SK-N-SH (cell line): ENCODE results near the gene ISX.

ENCODE experiments used
- CTCF ChIP-seq: fragments of 200-600 bp; sonication (generic); IDR thresholded peaks from 2 replicates; pipeline ENCODE4 v1.6.1; 2017; ENCODE audit warnings: antibody characterized with exemption, mild to moderate bottlenecking, moderate library complexity
- ELF1 ChIP-seq: IDR thresholded peaks from 2 replicates; pipeline ENCODE4 v1.4.0; 2012
- EZH2phosphoT487 ChIP-seq: fragments of 200-600 bp; sonication (generic); IDR thresholded peaks from 2 replicates; pipeline ENCODE4 v1.6.1; 2017; ENCODE audit warnings: low read depth, mixed run types, mild to moderate bottlenecking, antibody characterized with exemption, moderate library complexity, borderline replicate concordance
- GABPA ChIP-seq: IDR thresholded peaks from 2 replicates; pipeline ENCODE4 v1.4.0; 2012; ENCODE audit warnings: low read depth, mild to moderate bottlenecking
- MAX ChIP-seq: IDR thresholded peaks from 2 replicates; pipeline ENCODE4 v1.4.0; 2012; ENCODE audit warnings: low read depth
- POLR2AphosphoS5 ChIP-seq: IDR thresholded peaks from 2 replicates; pipeline ENCODE4 v1.6.1; 2012; ENCODE audit warnings: low read depth, low read length
- RAD21 ChIP-seq: IDR thresholded peaks from 2 replicates; pipeline ENCODE4 v1.6.1; 2012; ENCODE audit warnings: mild to moderate bottlenecking, low read length
- RCOR1 ChIP-seq: fragments of 150-350 bp; IDR thresholded peaks from 2 replicates; pipeline ENCODE4 v1.6.1; 2017; ENCODE audit warnings: antibody characterized with exemption, low read length
- REST ChIP-seq: IDR thresholded peaks from 2 replicates; pipeline ENCODE4 v1.6.1; 2012; ENCODE audit warnings: mild to moderate bottlenecking, low read depth, low read length, moderate library complexity
- RFX5 ChIP-seq: IDR thresholded peaks from 2 replicates; pipeline ENCODE4 v1.6.1; 2012; ENCODE audit warnings: mild to moderate bottlenecking, improper control_type of control experiment, low read length
- TAF1 ChIP-seq: IDR thresholded peaks from 2 replicates; pipeline ENCODE4 v1.6.1; 2012; ENCODE audit warnings: low read depth, mild to moderate bottlenecking, low read length, moderate library complexity, borderline replicate concordance
- TEAD4 ChIP-seq: IDR thresholded peaks from 2 replicates; pipeline ENCODE4 v1.4.0; 2012; ENCODE audit warnings: mild to moderate bottlenecking, borderline replicate concordance; ENCODE audit not compliant: insufficient read depth
- USF2 ChIP-seq: fragments of 150-350 bp; IDR thresholded peaks from 2 replicates; pipeline ENCODE4 v1.6.1; 2017; ENCODE audit warnings: antibody characterized with exemption, low read length, low read depth, borderline replicate concordance

- no peak for TF ChIP-seq POLR2AphosphoS5
- TF ChIP-seq USF2, result no peak
- TF ChIP-seq GABPA, result no peak
- no peak for TF ChIP-seq REST
- peak; percentile 37 for TF ChIP-seq CTCF
- TF ChIP-seq MAX, result no peak
- no peak for TF ChIP-seq EZH2phosphoT487
- no peak for TF ChIP-seq RCOR1
- TF ChIP-seq RFX5, result no peak
- peak; percentile 19; the same call in 1 of the 2 replicates for TF ChIP-seq RAD21
- TF ChIP-seq ELF1, result no peak
- no peak for TF ChIP-seq TAF1
- TF ChIP-seq TEAD4, result no peak
Measured at GRCh38 chr22:35043252-35043933, 22.6 kb upstream of the ISX start.
